ENCODE results near the gene TTBK2.
A peak's percentile ranks its signal among the peaks of the same experiment; 100 is the strongest.

- TF ChIP-seq, protein P1, sequence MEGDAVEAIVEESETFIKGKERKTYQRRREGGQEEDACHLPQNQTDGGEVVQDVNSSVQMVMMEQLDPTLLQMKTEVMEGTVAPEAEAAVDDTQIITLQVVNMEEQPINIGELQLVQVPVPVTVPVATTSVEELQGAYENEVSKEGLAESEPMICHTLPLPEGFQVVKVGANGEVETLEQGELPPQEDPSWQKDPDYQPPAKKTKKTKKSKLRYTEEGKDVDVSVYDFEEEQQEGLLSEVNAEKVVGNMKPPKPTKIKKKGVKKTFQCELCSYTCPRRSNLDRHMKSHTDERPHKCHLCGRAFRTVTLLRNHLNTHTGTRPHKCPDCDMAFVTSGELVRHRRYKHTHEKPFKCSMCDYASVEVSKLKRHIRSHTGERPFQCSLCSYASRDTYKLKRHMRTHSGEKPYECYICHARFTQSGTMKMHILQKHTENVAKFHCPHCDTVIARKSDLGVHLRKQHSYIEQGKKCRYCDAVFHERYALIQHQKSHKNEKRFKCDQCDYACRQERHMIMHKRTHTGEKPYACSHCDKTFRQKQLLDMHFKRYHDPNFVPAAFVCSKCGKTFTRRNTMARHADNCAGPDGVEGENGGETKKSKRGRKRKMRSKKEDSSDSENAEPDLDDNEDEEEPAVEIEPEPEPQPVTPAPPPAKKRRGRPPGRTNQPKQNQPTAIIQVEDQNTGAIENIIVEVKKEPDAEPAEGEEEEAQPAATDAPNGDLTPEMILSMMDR (IDR thresholded peaks at IDR 0.05 in 4 of 5, conservative IDR thresholded peaks at IDR 0.05 in 1 of 5), result no peak
- TF ChIP-seq POLR2A (IDR thresholded peaks at IDR 0.05), result peak in 1 of 2 donors; percentile 6
These were observed 619 bp downstream of the TTBK2 start for GRCh38 chr15:42919799-42920518.

All from gastrocnemius medialis (tissue), 4 donors.